Endothelial cell of umbilical vein (primary cell): ENCODE data around the gene SP140L. TPM values are rescaled to one million over a fixed set of nuclear protein-coding genes. Genes with fewer than 3 reads are reported as not detected.

ENCODE experiments used
- BruUV-seq: library from RNA; stranded (reverse); fragments of 400-500 nt; replicated peaks from 2 replicates; lab custom pipeline; 2021; lab: Mats Ljungman, UMichigan
- CTCF ChIA-PET: fragments of 300-600, 350-600 bp; sonication (Branson Sonifier 250); formaldehyde crosslinking; loops from one replicate; lab custom pipeline; 2021; ENCODE audit warnings: antibody characterized with exemption, inconsistent platforms; lab: Charles Lee
- POLR2A ChIA-PET: fragments of 300-600, 350-600 bp; sonication (Branson Sonifier 250); formaldehyde crosslinking; loops from one replicate; lab custom pipeline; 2021; ENCODE audit warnings: antibody characterized with exemption, inconsistent platforms; lab: Charles Lee
- DNase-seq: peaks from one replicate; pipeline ENCODE4 v3.0.0-alpha.2; 2011; ENCODE audit warnings: low read depth, low spot score
- FAIRE-seq: peaks from 2 replicates; lab custom pipeline; 2011; peaks lifted over from hg19 to GRCh38; lab: Jason Lieb, UNC
- H2AFZ ChIP-seq: 2 replicates; pipeline ENCODE4 v1.6.0; 2012; ENCODE audit warnings: low read depth, low read length, control low read depth, inconsistent platforms
- H3K27ac ChIP-seq: 2 replicates; pipeline ENCODE4 v1.5.1; 2011; ENCODE audit warnings: low read depth, mild to moderate bottlenecking, control low read depth, low read length, moderate library complexity; ENCODE audit not compliant: insufficient read depth
- H3K27me3 ChIP-seq, 2 experiments: 2 replicates each; pipeline versions ENCODE4 v1.6.0 to v1.6.1; 2011; ENCODE audit warnings: low read length in 2 of 2, mixed read lengths in 1 of 2; ENCODE audit not compliant: control insufficient read depth in 2 of 2, insufficient read depth in 2 of 2
- H3K36me3 ChIP-seq, 2 experiments: 2 replicates in 1 of 2; 3 replicates in 1 of 2; pipeline ENCODE4 v1.5.1; 2011; ENCODE audit warnings: low read length in 2 of 2, mild to moderate bottlenecking in 1 of 2, moderate library complexity in 1 of 2; ENCODE audit not compliant: control insufficient read depth in 2 of 2, insufficient read depth in 2 of 2; ENCODE audit errors: extremely low read depth in 1 of 2
- H3K4me1 ChIP-seq: 3 replicates; pipeline ENCODE4 v1.5.1; 2011; ENCODE audit warnings: mild to moderate bottlenecking, low read length; ENCODE audit not compliant: control insufficient read depth, insufficient read depth; ENCODE audit errors: extremely low read depth
- H3K4me2 ChIP-seq: 2 replicates; pipeline ENCODE4 v1.6.1; 2011; ENCODE audit warnings: low read length, control low read depth, mixed read lengths; ENCODE audit not compliant: insufficient read depth
- H3K4me3 ChIP-seq, 3 experiments: fragments of 200-600 bp in 1 of 3; sonication (generic), shearing (Covaris generic) in 1 of 3; replicated peaks in 1 of 3; 2 replicates each; pipeline ENCODE4 v1.5.1; 2011 to 2016; ENCODE audit warnings: control low read depth in 3 of 3, low read length in 3 of 3, mild to moderate bottlenecking in 2 of 3, inconsistent platforms in 1 of 3, low read depth in 1 of 3, moderate library complexity in 1 of 3; ENCODE audit not compliant: insufficient read depth in 1 of 3
- H3K79me2 ChIP-seq: 2 replicates; pipeline ENCODE4 v1.6.0; 2012; ENCODE audit warnings: low read length, inconsistent platforms; ENCODE audit not compliant: control insufficient read depth, insufficient read depth
- H3K9ac ChIP-seq: replicated peaks from 2 replicates; pipeline ENCODE3; 2011; ENCODE audit warnings: low read length, control low read depth; ENCODE audit not compliant: insufficient read depth; ENCODE audit errors: extremely low read depth
- H3K9me1 ChIP-seq: replicated peaks from 3 replicates; pipeline ENCODE4 v1.6.0; 2011; ENCODE audit warnings: mild to moderate bottlenecking, low read length; ENCODE audit not compliant: control insufficient read depth, insufficient read depth; ENCODE audit errors: extremely low read depth
- H3K9me3 ChIP-seq: replicated peaks from 2 replicates; pipeline ENCODE4 v1.5.1; 2012; ENCODE audit warnings: low read length, inconsistent platforms; ENCODE audit not compliant: control insufficient read depth, insufficient read depth
- H4K20me1 ChIP-seq: replicated peaks from 2 replicates; pipeline ENCODE3; 2011; ENCODE audit warnings: mild to moderate bottlenecking, low read length; ENCODE audit not compliant: control insufficient read depth, insufficient read depth; ENCODE audit errors: extremely low read depth
- CTCF ChIP-seq, 2 donors: IDR thresholded peaks; 1 replicate in 1 of 2; 2 replicates in 1 of 2; pipeline ENCODE4 v1.5.1; 2011; ENCODE audit warnings: low read length in 2 of 2, mild to moderate bottlenecking in 2 of 2, moderate library complexity in 2 of 2, control low read depth in 1 of 2, inconsistent platforms in 1 of 2, low read depth in 1 of 2; ENCODE audit not compliant: insufficient read depth in 1 of 2; ENCODE audit errors: extremely low read depth in 1 of 2
- EZH2 ChIP-seq: IDR thresholded peaks from 2 replicates; pipeline ENCODE4 v1.6.1; 2012; ENCODE audit warnings: borderline replicate concordance, low read depth, mild to moderate bottlenecking, moderate library complexity, low read length, inconsistent platforms; ENCODE audit not compliant: severe bottlenecking
- FOS ChIP-seq: IDR thresholded peaks from 2 replicates; pipeline ENCODE4 v1.6.1; 2011; ENCODE audit warnings: mild to moderate bottlenecking, low read length, moderate library complexity, borderline replicate concordance; ENCODE audit not compliant: insufficient read depth
- GATA2 ChIP-seq: IDR thresholded peaks from 2 replicates; pipeline ENCODE4 v1.7.0; 2011; ENCODE audit warnings: low read depth, mild to moderate bottlenecking, moderate library complexity, mixed read lengths, low read length; ENCODE audit not compliant: insufficient read length, insufficient read depth
- JUN ChIP-seq: IDR thresholded peaks from 2 replicates; pipeline ENCODE4 v1.6.1; 2011; ENCODE audit warnings: borderline replicate concordance, low read depth; ENCODE audit not compliant: insufficient read length, insufficient read depth
- MAX ChIP-seq: IDR thresholded peaks from 2 replicates; pipeline ENCODE4 v1.6.1; 2011; ENCODE audit not compliant: insufficient read depth, insufficient read length
- MYC ChIP-seq: IDR thresholded peaks from one replicate; pipeline ENCODE4 v1.6.1; 2011; ENCODE audit warnings: mild to moderate bottlenecking, low read depth, low read length
- POLR2A ChIP-seq: IDR thresholded peaks from 2 replicates; pipeline ENCODE4 v1.6.1; 2012; ENCODE audit warnings: low read depth, mild to moderate bottlenecking, control low read depth, low read length
- POLR2AphosphoS5 ChIP-seq: IDR thresholded peaks from 2 replicates; pipeline ENCODE4 v1.6.1; 2012; ENCODE audit warnings: low read depth, mild to moderate bottlenecking, control low read depth, low read length, moderate library complexity; ENCODE audit not compliant: insufficient read depth
- dilution Hi-C: fragments of 300-500 bp; cut with MboI; formaldehyde crosslinking; loops from one replicate; pipeline ENCODE4 v1.15.0; 2019; ENCODE audit warnings: low sequenced_read_pairs; ENCODE audit not compliant: extremely low pct_ligation_motif_present
- intact Hi-C: fragments of 100-400 bp; cut with micrococcal nuclease; formaldehyde crosslinking; loops from one replicate; pipeline ENCODE4 v1.10.0; 2022
- polyA plus RNA-seq, 4 experiments: library from polyadenylated mRNA; depleted of rRNA in 3 of 4; stranded (reverse) in 3 of 4; unstranded in 1 of 4; fragments of >200 nt; gene quantifications; 2 replicates each; pipeline versions ENCODE4 v1.2.1 to v1.2.3, GENCODE V29; 2011 to 2012; ENCODE audit warnings: missing spikeins in 1 of 4
- total RNA-seq: library from RNA; stranded (reverse); gene quantifications from 2 replicates; pipeline ENCODE4 v1.2.3, GENCODE V29; 2021

SP140L gene
- total and polyA plus RNA-seq, 2 donors (not counting 3 experiments of a cell fraction or from before 2014, with no cell fraction given), result 16.0 to 27.3 TPM

- Histone ChIP-seq H3K9ac (no peak overlapping the region), H4K20me1 (no peaks in the 10 kb centered on the region), H3K4me1 (no peaks in the 10 kb centered on the region), H3K27me3 (peaks cover 0 to 2% of the 10 kb centered on the region in 2 experiments), H3K79me2 (no peaks in the 10 kb centered on the region), H3K9me1 (no peaks in the 10 kb centered on the region), H3K36me3 (no peaks in the 10 kb centered on the region), H3K9me3 (no peaks in the 10 kb centered on the region), H3K27ac (no peak overlapping the region), H3K4me3 (no peak overlapping the region), H3K4me2 (no peak overlapping the region), H2AFZ (no peak overlapping the region)
- ChIA-PET CTCF (interaction anchor here (0.6 kb wide), 1 partner anchor 157 kb away, joined by 3 read pairs; no protein-coding TSS in a partner anchor), POLR2A (no interaction called here)
- intact Hi-C loops (no loop called here), dilution Hi-C loops (no loop called here)
- FAIRE-seq (no peak), DNase-seq (no peak)
- TF ChIP-seq FOS (no peak), JUN (no peak), POLR2AphosphoS5 (no peak), EZH2 (no peak)
- BruUV-seq, result no TSS peak
Observed at GRCh38 chr2:230317366-230317765, 9.6 kb upstream of the SP140L start.

- no peak overlapping the region for H3K4me3 ChIP-seq
- TF ChIP-seq MYC (no peak), GATA2 (no peak), EZH2 (no peak), MAX (no peak), FOS (no peak), JUN (no peak), POLR2AphosphoS5 (no peak), POLR2A (no peak), CTCF (IDR thresholded peaks at IDR 0.05; ENCODE audit: extremely low read depth in 1 of 2, insufficient read depth in 1 of 2, low read depth in 1 of 2, low read length in 2 of 2) (no peak)
- no peak for DNase-seq
- no peaks in the 10 kb centered on the region for H3K79me2 ChIP-seq
- intact Hi-C loops, result no loop called here
- no peaks in the 10 kb centered on the region for H3K4me1 ChIP-seq
- no peaks in the 10 kb centered on the region for H3K9me1 ChIP-seq
- BruUV-seq, result no TSS peak
- no peaks in the 10 kb centered on the region for H4K20me1 ChIP-seq
- FAIRE-seq, result no peak
- H3K27ac ChIP-seq, result no peak overlapping the region
- no peaks in the 10 kb centered on the region for H3K36me3 ChIP-seq
- no peaks in the 10 kb centered on the region for H3K9me3 ChIP-seq
- dilution Hi-C loops, result no loop called here
- CTCF ChIA-PET, result interaction anchor here (0.6 kb wide), 1 partner anchor 158 kb away, joined by 3 read pairs; no protein-coding TSS in a partner anchor
- POLR2A ChIA-PET, result no interaction called here
- no peak overlapping the region for H3K9ac ChIP-seq
- no peak overlapping the region for H3K4me2 ChIP-seq
- no peak overlapping the region for H2AFZ ChIP-seq
- peaks cover 0 to 2% of the 10 kb centered on the region in 2 experiments for H3K27me3 ChIP-seq
Observed at GRCh38 chr2:230318190-230319121, 8.5 kb upstream of the SP140L start.
